Aorta (tissue), 5 donors: ENCODE data around the gene PRRT1. TPM values are rescaled to one million over a fixed set of nuclear protein-coding genes. Genes with fewer than 3 reads are reported as not detected.

ENCODE experiments used
- ATAC-seq: fragments of 200-7000 bp; cut with Tn5 transposase; one replicate; pipeline ENCODE4 v1.9.1; 2022; ENCODE audit warnings: moderate library complexity; ENCODE audit not compliant: low FRiP score
- DNase-seq, 2 donors: peaks; one replicate each; pipeline ENCODE4 v3.0.0-alpha.2; 2020
- H3K27ac ChIP-seq, 2 donors: one replicate each; pipeline ENCODE4 v1.5.1; 2013; ENCODE audit warnings: low read length in 2 of 2, mild to moderate bottlenecking in 2 of 2, moderate library complexity in 2 of 2, control low read depth in 1 of 2, inconsistent platforms in 1 of 2, low read depth in 1 of 2
- H3K27me3 ChIP-seq, 2 donors: one replicate each; pipeline ENCODE4 v1.6.1; 2013; ENCODE audit warnings: control low read depth in 1 of 2, low read length in 1 of 2, mild to moderate bottlenecking in 1 of 2, moderate library complexity in 1 of 2; ENCODE audit not compliant: insufficient read depth in 2 of 2, control insufficient read depth in 1 of 2
- H3K36me3 ChIP-seq, 2 donors: one replicate each; pipeline ENCODE4 v1.6.1; 2013; ENCODE audit warnings: control low read depth in 1 of 2, low read length in 1 of 2, mild to moderate bottlenecking in 1 of 2; ENCODE audit not compliant: insufficient read depth in 2 of 2, control insufficient read depth in 1 of 2
- H3K4me1 ChIP-seq, 2 donors: one replicate each; pipeline ENCODE4 v1.6.1; 2013; ENCODE audit warnings: low read length in 2 of 2, control low read depth in 1 of 2, mild to moderate bottlenecking in 1 of 2, moderate library complexity in 1 of 2; ENCODE audit not compliant: insufficient read depth in 2 of 2, control insufficient read depth in 1 of 2
- H3K4me3 ChIP-seq, 2 donors: one replicate each; pipeline ENCODE4 v1.5.1; 2013; ENCODE audit warnings: low read length in 2 of 2, control low read depth in 1 of 2, mild to moderate bottlenecking in 1 of 2
- H3K9me3 ChIP-seq: one replicate; pipeline ENCODE4 v1.6.1; 2013; ENCODE audit warnings: mild to moderate bottlenecking, low read length; ENCODE audit not compliant: control insufficient read depth
- WGBS, 2 donors: extraction: QIAGEN DNeasy Blood & Tissue Kit; methylation state at CpG; one replicate each; pipeline ENCODE4 v1.1.7; 2013; 5-methylcytosine and 5-hydroxymethylcytosine counted together
- intact Hi-C, 2 donors: fragments of 100-400 bp; cut with DNase I; formaldehyde crosslinking; loops; one replicate each; pipeline versions ENCODE4 v1.14.2 to v1.15.0; 2022
- polyA plus RNA-seq, 2 donors: library from polyadenylated mRNA; stranded (reverse); fragments of 200-250 nt; gene quantifications; one replicate each; pipeline ENCODE4 v1.2.3, GENCODE V29; 2013
- total RNA-seq, 2 donors: library from RNA; stranded (reverse); fragmentation: NEBNext Ultra II Directional; extraction: Animal tissue kit (Norgen Biotek cat#: 25700); gene quantifications; one replicate each; pipeline ENCODE4 v1.2.1, GENCODE V29; 2021
- donor health status: healthy with polysubstance abuse.
- donor health status: Bipolar disorder and iron deficiency.
- donor health status: DM: no; HTN: no; CAD: no.
- donor health status: DM: no; HTN: no; CAD: no.
- donor health status: DM: yes; HTN: yes; CAD: no.

PRRT1 gene
- total and polyA plus RNA-seq, 4 donors: 3.6 to 12.5 (median 5.8) TPM

DNA sequence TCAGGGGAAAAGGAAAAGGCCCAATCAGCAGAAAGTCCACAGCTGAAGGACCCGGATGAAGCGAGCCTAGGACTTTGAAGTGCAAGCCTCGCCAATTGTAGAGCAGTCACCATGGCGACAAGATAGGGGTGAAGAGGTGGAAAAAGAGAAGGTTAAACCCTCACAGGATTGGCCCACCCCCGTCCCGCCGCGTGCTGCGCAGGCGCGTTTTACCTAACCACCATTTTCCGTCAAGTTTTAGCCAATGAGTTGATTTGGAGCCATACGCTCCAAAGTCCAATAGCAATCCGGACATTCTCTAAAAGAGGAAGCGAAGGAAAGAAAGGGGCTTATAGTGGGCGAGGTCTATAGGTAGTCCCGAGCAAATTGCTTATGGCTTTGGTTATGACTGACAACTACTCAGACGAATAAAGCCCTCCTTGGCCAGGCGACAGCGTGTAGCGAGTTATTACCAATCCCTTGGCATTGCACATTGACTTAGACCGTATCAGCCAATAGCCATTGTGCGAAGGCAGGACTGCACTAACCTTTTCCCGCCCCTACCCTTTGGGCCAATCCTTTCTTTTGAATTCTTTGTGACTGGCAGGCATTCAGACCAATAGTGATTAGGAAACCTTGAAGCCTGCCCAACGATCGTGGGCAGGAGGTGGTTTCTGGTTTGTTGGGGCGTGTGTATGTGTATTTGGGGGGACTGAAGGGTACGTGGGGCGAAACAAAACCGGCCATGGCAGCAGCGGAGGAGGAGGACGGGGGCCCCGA, 26.2 kb upstream of the PRRT1 start, which contains the start of gene RNF5:
Gene RNF5 (plus strand): TSS at position 618 of the 759 bp plus-strand sequence. CDS start 107 bp downstream, at position 725.
- intact Hi-C loops: loop anchor here in 1 of 2 donors (1.0 to 10.0 kb wide), 6 partner anchors 23 to 636 kb away; partner anchors contain the start of genes DDX39B, DXO, FKBPL and PPT2
- DNase-seq (peak; percentile 95 to 98), ATAC-seq (peak; percentile 93)
- no peaks in the 10 kb centered on the region for H3K36me3 ChIP-seq
- H3K4me1 ChIP-seq: peaks cover 0 to 2% of the 10 kb centered on the region in 2 donors
- no peaks in the 10 kb centered on the region for H3K27me3 ChIP-seq
- H3K27ac ChIP-seq: peak within 1 kb of the TSS; percentile 95
- 0% methylated on average over 33 of the region's 33 CpGs for WGBS, 2 donors
- no peaks in the 10 kb centered on the region for H3K9me3 ChIP-seq
- peak within 1 kb of the TSS; percentile 45 to 54 for H3K4me3 ChIP-seq

DNA sequence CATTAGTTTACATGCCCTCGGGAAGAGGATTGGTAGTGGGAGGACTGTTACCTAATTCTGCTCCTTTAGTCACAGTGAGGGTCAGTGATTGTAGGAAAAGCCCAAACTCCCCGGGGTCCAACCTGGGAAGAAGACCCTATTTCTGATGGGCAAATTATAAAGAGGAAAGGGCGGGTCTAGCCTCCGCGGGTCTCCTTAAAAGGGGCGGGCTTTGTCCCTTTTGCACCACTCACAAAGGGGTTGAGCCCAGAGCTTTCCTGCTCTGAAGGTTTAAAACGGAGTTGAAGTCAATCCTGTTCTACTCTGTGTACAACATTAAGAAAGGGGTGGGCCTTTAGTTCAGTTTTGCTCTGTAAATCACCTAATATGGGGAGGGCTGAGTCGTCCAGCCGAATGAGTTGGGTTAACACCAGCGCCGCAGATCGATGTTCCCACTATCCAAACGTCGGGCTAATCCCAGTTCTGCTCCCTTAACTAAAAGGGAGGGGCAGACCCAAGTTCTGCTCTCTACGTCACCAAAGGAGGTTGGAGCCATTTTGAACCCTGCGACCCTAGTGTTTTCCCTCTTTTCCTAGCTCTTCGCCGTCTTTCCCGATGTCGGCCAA, 25.5 kb upstream of the PRRT1 start:
- peaks cover 0 to 2% of the 10 kb centered on the region in 2 donors for H3K4me1 ChIP-seq
- ATAC-seq (peak; percentile 45), DNase-seq (no peak)
- no peaks in the 10 kb centered on the region for H3K27me3 ChIP-seq
- intact Hi-C loops: loop anchor here in 1 of 2 donors (2.0 to 10.0 kb wide), 5 partner anchors 22 to 635 kb away; partner anchors contain the start of genes DDX39B, DXO, PPT2 and ZBTB12
- no peaks in the 10 kb centered on the region for H3K36me3 ChIP-seq
- 0 to 1% methylated on average over 20 of the region's 20 CpGs for WGBS, 2 donors
- H3K9me3 ChIP-seq: no peaks in the 10 kb centered on the region
- peak overlapping the region; percentile 44 to 45 for H3K4me3 ChIP-seq
- peak overlapping the region; percentile 95 for H3K27ac ChIP-seq

DNA sequence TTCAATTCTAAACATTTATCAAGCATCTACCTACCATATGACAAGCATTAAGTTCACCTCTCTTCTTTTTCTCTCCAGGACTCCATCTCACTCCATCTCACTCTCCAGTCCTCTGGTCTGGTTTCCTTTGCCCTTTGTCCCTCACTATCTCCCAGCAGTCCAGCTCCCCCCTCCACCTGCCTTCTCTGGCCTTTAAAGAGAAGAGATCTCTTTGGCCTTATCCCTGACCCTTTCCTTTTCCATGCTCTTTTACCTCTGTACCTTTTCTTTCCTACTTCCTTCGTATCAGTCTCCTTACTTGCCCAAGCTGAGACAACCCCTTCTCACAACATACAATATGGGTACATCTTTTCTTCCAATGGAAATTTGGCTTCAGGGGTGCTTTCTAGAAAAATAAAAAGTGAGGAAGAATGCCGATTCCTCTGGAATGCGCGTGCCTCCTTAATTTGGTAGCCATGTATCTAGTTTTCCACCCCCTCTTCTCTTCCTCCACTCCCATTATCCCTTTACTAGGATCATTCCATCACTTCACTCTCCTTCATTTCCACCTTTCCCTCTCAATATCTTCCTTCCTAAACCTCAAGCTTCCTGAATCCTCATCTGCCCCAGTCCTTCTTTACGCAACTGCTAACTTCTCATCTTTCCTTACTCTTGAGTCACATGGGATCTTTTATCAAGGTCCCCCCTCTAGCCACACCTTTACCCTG, 24.9 kb upstream of the PRRT1 start:
- Histone ChIP-seq H3K4me1 (peaks cover 0 to 2% of the 10 kb centered on the region in 2 donors), H3K4me3 (peak overlapping the region; percentile 44 to 45), H3K36me3 (no peaks in the 10 kb centered on the region), H3K9me3 (no peaks in the 10 kb centered on the region), H3K27me3 (no peaks in the 10 kb centered on the region), H3K27ac (peak overlapping the region; percentile 95)
- ATAC-seq: no peak
- DNase-seq: peak; percentile 17 to 32
- intact Hi-C loops: loop anchor here in 1 of 2 donors (2.0 to 10.0 kb wide), 5 partner anchors 22 to 634 kb away; partner anchors contain the start of genes DDX39B, DXO, PPT2 and ZBTB12
- 5 to 11% methylated on average over 5 of the region's 5 CpGs for whole genome bisulfite sequencing, 2 donors

DNA sequence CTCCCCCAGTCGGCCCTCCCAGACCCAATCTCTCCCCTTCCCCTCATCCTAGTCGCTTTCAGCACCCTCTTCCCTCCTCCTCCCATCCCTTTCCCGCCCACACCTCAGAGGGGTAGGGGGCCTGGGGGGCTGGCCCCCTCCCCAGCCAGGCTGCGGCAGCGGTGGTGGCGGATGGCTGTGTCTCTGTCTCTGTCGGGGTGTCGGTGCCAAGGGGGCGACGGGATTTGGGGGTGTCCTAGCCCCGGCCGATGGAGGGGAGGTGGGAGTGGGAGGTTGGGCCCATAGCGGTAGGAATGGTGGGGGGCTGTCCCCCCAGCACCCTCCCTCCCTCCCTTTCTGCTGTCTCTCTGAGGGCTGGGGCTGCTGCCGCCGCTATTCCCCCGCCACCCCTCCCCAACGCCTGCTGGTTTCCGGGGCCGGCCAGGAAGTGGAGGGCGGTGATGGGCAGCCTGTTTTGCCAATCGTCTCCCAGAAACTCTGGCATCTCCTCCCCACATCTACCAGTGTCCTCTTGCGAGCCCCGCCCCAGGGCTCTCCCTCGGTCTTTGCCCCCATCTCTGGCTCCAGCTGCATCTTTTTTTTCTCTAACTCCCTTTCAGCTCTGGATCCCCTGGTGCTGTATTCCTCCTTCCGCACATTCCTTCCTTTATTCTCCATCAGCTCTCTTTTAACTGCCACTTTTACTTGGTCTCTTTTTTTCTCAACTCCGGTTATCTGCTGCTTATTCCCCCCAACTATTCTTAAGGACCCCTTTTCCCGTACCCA, 24.2 kb upstream of the PRRT1 start, which contains the start of gene AGPAT1:
Gene AGPAT1 (minus strand): TSS at position 374 of the 765 bp plus-strand sequence. CDS start 4,588 bp downstream, outside the sequence.
- 0 to 1% methylated on average over 19 to 27 of the region's 27 CpGs for WGBS, 2 donors
- DNase-seq (peak; percentile 98 to 99), ATAC-seq (peak; percentile 84)
- Histone ChIP-seq H3K4me3 (peak within 1 kb of the TSS; percentile 94 to 95), H3K36me3 (no peaks in the 10 kb centered on the region), H3K27ac (peak within 1 kb of the TSS; percentile 95), H3K4me1 (peaks cover 0 to 2% of the 10 kb centered on the region in 2 donors), H3K27me3 (no peaks in the 10 kb centered on the region), H3K9me3 (no peaks in the 10 kb centered on the region)
- intact Hi-C loops: loop anchor here in 1 of 2 donors (2.0 to 10.0 kb wide), 5 partner anchors 21 to 634 kb away; partner anchors contain the start of genes DDX39B, DXO, PPT2 and ZBTB12

DNA sequence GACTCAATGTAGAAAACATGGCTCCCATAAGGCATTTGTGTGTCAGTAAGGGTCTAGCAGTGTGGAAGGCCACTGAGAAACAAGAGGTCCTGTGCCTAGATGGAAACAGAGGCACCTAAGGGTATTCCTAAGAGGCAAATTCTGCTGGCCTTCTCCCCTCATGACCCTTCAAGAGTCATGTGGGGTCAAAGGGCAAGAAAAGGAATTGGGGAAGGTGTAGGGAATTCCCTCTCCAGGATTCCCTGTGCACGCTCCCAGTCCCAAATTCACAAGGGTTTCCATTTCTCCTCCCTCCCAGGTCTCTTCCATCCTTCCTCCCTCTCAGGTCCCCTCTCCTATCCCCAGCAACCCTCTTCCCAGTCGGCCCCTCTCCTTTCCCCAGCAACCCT, 23.6 kb upstream of the PRRT1 start:
- DNase-seq (peak in 1 of 2 donors; percentile 0), ATAC-seq (no peak)
- Histone ChIP-seq H3K4me3 (peak overlapping the region; percentile 94 to 95), H3K36me3 (no peaks in the 10 kb centered on the region), H3K27me3 (no peaks in the 10 kb centered on the region), H3K9me3 (no peaks in the 10 kb centered on the region), H3K4me1 (peaks cover 0 to 2% of the 10 kb centered on the region in 2 donors), H3K27ac (peak overlapping the region in 1 of 2 donors; percentile 68)
- intact Hi-C loops: loop anchor here in 1 of 2 donors (5.0 to 10.0 kb wide), 4 partner anchors 201 to 633 kb away; partner anchors contain the start of genes DDX39B, DXO and ZBTB12
- WGBS, 2 donors: 0 to 5% methylated on average over 2 of the region's 2 CpGs

DNA sequence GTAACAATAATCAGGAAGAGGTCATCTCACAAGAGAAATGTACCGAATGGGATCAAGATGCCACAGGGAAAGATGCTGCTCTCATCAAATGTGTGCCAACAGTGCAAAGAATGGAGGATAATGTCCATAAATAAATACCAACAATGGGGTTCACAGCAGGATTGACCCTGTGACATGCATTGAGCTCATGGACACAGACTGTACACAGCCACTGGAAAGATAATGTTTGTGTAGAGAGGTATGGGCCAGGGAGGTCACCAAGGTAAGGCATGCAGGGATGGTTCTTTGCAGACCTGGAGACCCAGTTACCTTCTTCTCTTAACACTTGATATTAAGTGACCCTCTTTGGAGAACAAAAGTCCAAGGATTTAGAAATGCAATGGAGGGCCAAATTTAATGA, 22.7 kb upstream of the PRRT1 start:
- peak in 1 of 2 donors; percentile 5 for DNase-seq
- peaks cover 0 to 2% of the 10 kb centered on the region in 2 donors for H3K4me1 ChIP-seq
- ATAC-seq: no peak
- intact Hi-C loops: loop anchor here in 1 of 2 donors (10.0 kb wide), 2 partner anchors 200 to 270 kb away; partner anchors contain the start of genes DXO and ZBTB12
- H3K27me3 ChIP-seq: no peaks in the 10 kb centered on the region
- H3K27ac ChIP-seq: no peak overlapping the region
- WGBS, 2 donors: 88 to 94% methylated on average over 1 of the region's 1 CpG
- peaks cover 0 to 4% of the 10 kb centered on the region in 2 donors for H3K36me3 ChIP-seq
- H3K4me3 ChIP-seq: no peak overlapping the region
- H3K9me3 ChIP-seq: no peaks in the 10 kb centered on the region

DNA sequence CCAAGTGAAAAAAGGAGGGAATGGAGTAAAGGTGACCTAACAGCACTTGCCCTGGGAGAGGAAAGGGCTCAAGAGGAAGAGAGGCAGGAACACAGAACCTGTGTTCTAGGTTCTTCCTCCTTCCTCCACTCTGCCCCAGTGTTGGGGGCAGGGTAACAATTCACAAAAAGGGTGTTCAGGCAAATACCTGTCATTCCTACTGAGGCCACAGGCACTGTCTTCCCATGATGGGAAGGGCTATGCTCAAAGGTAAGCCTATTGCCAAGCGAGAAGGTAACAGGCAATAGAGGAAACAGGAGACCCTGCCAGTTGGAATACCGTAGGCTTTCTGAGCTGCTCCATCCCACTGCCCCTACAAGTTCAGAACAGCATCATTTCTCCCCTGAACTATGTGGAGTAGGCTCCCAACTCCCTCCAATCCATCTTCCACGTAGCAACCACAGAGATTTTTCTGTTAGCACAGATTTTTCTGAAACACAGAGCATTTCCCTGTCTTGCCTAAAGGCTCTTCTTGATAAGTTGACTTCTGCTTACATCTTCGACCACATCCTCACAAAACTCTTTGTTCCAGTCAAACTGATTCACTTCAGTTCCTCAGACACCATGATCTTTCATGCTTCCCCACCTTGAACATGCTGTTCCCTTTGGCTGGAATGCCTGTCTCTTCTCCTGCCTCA, 21.4 kb upstream of the PRRT1 start:
- 72 to 76% methylated on average over 4 of the region's 4 CpGs for WGBS, 2 donors

More for the DNA sequence above, 21.4 kb upstream of the PRRT1 start:
- intact Hi-C loops: loop anchor here in 1 of 2 donors (10.0 kb wide), 2 partner anchors 198 to 268 kb away; partner anchors contain the start of genes DXO and ZBTB12
- DNase-seq: peak; percentile 5 to 6
- Histone ChIP-seq H3K9me3 (no peaks in the 10 kb centered on the region), H3K27me3 (no peaks in the 10 kb centered on the region), H3K36me3 (peaks cover 0 to 4% of the 10 kb centered on the region in 2 donors), H3K4me1 (peaks cover 0 to 2% of the 10 kb centered on the region in 2 donors), H3K27ac (no peak overlapping the region), H3K4me3 (no peak overlapping the region)
- ATAC-seq: no peak
